Measurements from ENCODE around the gene PHF21A.
"Not testable (repeated sequence)": the region's sequence is repeated elsewhere in the genome, so short reads cannot be mapped to it uniquely, and the experiment has no call there.

PHF21A gene

GRCh38 chr11:46120346-46121300 is 631 bp downstream of the PHF21A start:
- DNase-seq, result peak; percentile 14

GRCh38 chr11:46119352-46120216 is 1.7 kb downstream of the PHF21A start:
- DNase-seq, result peak; percentile 73

GRCh38 chr11:46118702-46119351 is 2.4 kb downstream of the PHF21A start:
- no peak for DNase-seq

GRCh38 chr11:46117842-46118241 is 3.4 kb downstream of the PHF21A start:
- DNase-seq, result no peak

GRCh38 chr11:46116712-46117037 is 4.6 kb downstream of the PHF21A start:
- not testable (repeated sequence) for DNase-seq

- no peak for DNase-seq
Observed at GRCh38 chr11:46116007-46116711, 5.1 kb downstream of the PHF21A start.

GRCh38 chr11:46114961-46115360 is 6.3 kb downstream of the PHF21A start:
- DNase-seq, result no peak

GRCh38 chr11:46114378-46114777 is 6.9 kb downstream of the PHF21A start:
- no peak for DNase-seq

- peak; percentile 57 for DNase-seq
Observed at GRCh38 chr11:46112961-46113607, 8.2 kb downstream of the PHF21A start.

- DNase-seq, result no peak
Observed at GRCh38 chr11:46108751-46109150, 12.5 kb downstream of the PHF21A start.

- no peak for DNase-seq
Observed at GRCh38 chr11:46107780-46108179, 13.5 kb downstream of the PHF21A start.

- no peak for DNase-seq
Observed at GRCh38 chr11:46107408-46107718, 13.9 kb downstream of the PHF21A start.

GRCh38 chr11:46106530-46107407 is 14.5 kb downstream of the PHF21A start:
- DNase-seq, result no peak

GRCh38 chr11:46105926-46106325 is 15.3 kb downstream of the PHF21A start:
- no peak for DNase-seq

- DNase-seq, result no peak
Observed at GRCh38 chr11:46105134-46105628, 16.1 kb downstream of the PHF21A start.

GRCh38 chr11:46102843-46103242 is 18.4 kb downstream of the PHF21A start:
- no peak for DNase-seq

GRCh38 chr11:46100670-46101069 is 20.6 kb downstream of the PHF21A start:
- no peak for DNase-seq

- no peak for DNase-seq
Observed at GRCh38 chr11:46099963-46100316, 21.3 kb downstream of the PHF21A start.

- DNase-seq, result no peak
Observed at GRCh38 chr11:46090375-46090774, 30.9 kb downstream of the PHF21A start.

GRCh38 chr11:46079662-46080061 is 41.6 kb downstream of the PHF21A start:
- no peak for DNase-seq

- DNase-seq, result no peak
Observed at GRCh38 chr11:46075928-46076327, 45.3 kb downstream of the PHF21A start.
